Parathyroid adenoma (tissue), 2 donors: ENCODE data around the gene POU5F1.
"Not testable (repeated sequence)": the region's sequence is repeated elsewhere in the genome, so short reads cannot be mapped to it uniquely, and the experiment has no call there.

Experiments
- H2AFZ ChIP-seq: fragments of 300-600 bp; sonication (generic); one replicate; pipeline ENCODE4 v1.7.0; 2017; ENCODE audit warnings: antibody characterized with exemption, mild to moderate bottlenecking
- H3K27ac ChIP-seq: fragments of 300-600 bp; sonication (generic); one replicate; pipeline ENCODE4 v1.7.0; 2017
- H3K27me3 ChIP-seq: fragments of 300-600 bp; sonication (generic); one replicate; pipeline ENCODE4 v1.7.0; 2017; ENCODE audit warnings: low read length; ENCODE audit not compliant: control insufficient read depth, insufficient read depth
- H3K36me3 ChIP-seq: fragments of 300-600 bp; sonication (generic); one replicate; pipeline ENCODE4 v1.7.0; 2017; ENCODE audit warnings: low read length; ENCODE audit not compliant: control insufficient read depth, insufficient read depth
- H3K4me1 ChIP-seq: fragments of 300-600 bp; sonication (generic); one replicate; pipeline ENCODE4 v1.7.0; 2017; ENCODE audit warnings: control low read depth
- H3K4me2 ChIP-seq: fragments of 300-600 bp; sonication (generic); one replicate; pipeline ENCODE4 v1.7.0; 2017; ENCODE audit warnings: low read length
- H3K4me3 ChIP-seq: fragments of 300-600 bp; sonication (generic); one replicate; pipeline ENCODE4 v1.7.0; 2017; ENCODE audit warnings: low read depth, low read length
- H3K79me2 ChIP-seq: fragments of 300-600 bp; sonication (generic); one replicate; pipeline ENCODE4 v1.7.0; 2017; ENCODE audit warnings: control low read depth
- H3K9ac ChIP-seq: fragments of 300-600 bp; sonication (generic); one replicate; pipeline ENCODE4 v1.7.0; 2017; ENCODE audit warnings: mild to moderate bottlenecking
- H3K9me3 ChIP-seq: fragments of 300-600 bp; sonication (generic); one replicate; pipeline ENCODE4 v1.7.0; 2017; ENCODE audit warnings: low read length; ENCODE audit not compliant: control insufficient read depth
- CTCF ChIP-seq: fragments of 300-600 bp; sonication (generic); IDR thresholded peaks from one replicate; pipeline ENCODE4 v1.7.0; 2017; ENCODE audit warnings: antibody characterized with exemption, mild to moderate bottlenecking
- donor health status: primary hyperparathyroidism.

POU5F1 gene

GRCh38 chr6:31173406-31173805 lies 2.9 kb upstream of the POU5F1 start:
- no peak overlapping the region for H2AFZ ChIP-seq
- no peak overlapping the region for H3K27ac ChIP-seq
- H3K27me3 ChIP-seq, result no peaks in the 10 kb centered on the region
- no peaks in the 10 kb centered on the region for H3K9me3 ChIP-seq
- no peak overlapping the region for H3K4me2 ChIP-seq
- no peaks in the 10 kb centered on the region for H3K4me1 ChIP-seq
- H3K36me3 ChIP-seq, result no peaks in the 10 kb centered on the region
- no peak overlapping the region for H3K9ac ChIP-seq
- no peak overlapping the region for H3K4me3 ChIP-seq
- no peak for TF ChIP-seq CTCF
- H3K79me2 ChIP-seq, result no peaks in the 10 kb centered on the region

GRCh38 chr6:31172973-31173384 lies 2.5 kb upstream of the POU5F1 start:
- Histone ChIP-seq H3K4me3 (no peak overlapping the region), H3K27ac (no peak overlapping the region), H2AFZ (no peak overlapping the region), H3K4me2 (no peak overlapping the region), H3K79me2 (no peaks in the 10 kb centered on the region), H3K9me3 (no peaks in the 10 kb centered on the region), H3K9ac (no peak overlapping the region), H3K36me3 (no peaks in the 10 kb centered on the region), H3K4me1 (no peaks in the 10 kb centered on the region), H3K27me3 (no peaks in the 10 kb centered on the region)
- TF ChIP-seq CTCF, result no peak

- Histone ChIP-seq H2AFZ (no peak overlapping the region), H3K9me3 (no peaks in the 10 kb centered on the region), H3K4me2 (no peak overlapping the region), H3K4me1 (no peaks in the 10 kb centered on the region), H3K36me3 (no peaks in the 10 kb centered on the region), H3K4me3 (no peak overlapping the region), H3K79me2 (no peaks in the 10 kb centered on the region), H3K27ac (no peak overlapping the region), H3K27me3 (no peaks in the 10 kb centered on the region), H3K9ac (no peak overlapping the region)
- TF ChIP-seq CTCF, result no peak
Observed at GRCh38 chr6:31171931-31172905, 1.7 kb upstream of the POU5F1 start.

- H3K79me2 ChIP-seq, result no peaks in the 10 kb centered on the region
- no peak overlapping the region for H3K27ac ChIP-seq
- H3K27me3 ChIP-seq, result no peaks in the 10 kb centered on the region
- H3K9me3 ChIP-seq, result no peaks in the 10 kb centered on the region
- no peak overlapping the region for H2AFZ ChIP-seq
- H3K4me2 ChIP-seq, result no peak overlapping the region
- TF ChIP-seq CTCF, result no peak
- H3K4me3 ChIP-seq, result no peak overlapping the region
- H3K36me3 ChIP-seq, result no peaks in the 10 kb centered on the region
- H3K4me1 ChIP-seq, result no peaks in the 10 kb centered on the region
- H3K9ac ChIP-seq, result no peak overlapping the region
Observed at GRCh38 chr6:31170987-31171671, 647 bp upstream of the POU5F1 start.

- H3K9me3 ChIP-seq, H3K4me3 ChIP-seq, H3K4me2 ChIP-seq, H2AFZ ChIP-seq, H3K4me1 ChIP-seq, H3K9ac ChIP-seq, H3K27me3 ChIP-seq, H3K36me3 ChIP-seq, H3K27ac ChIP-seq, H3K79me2 ChIP-seq: not testable (repeated sequence)
Observed at GRCh38 chr6:31169858-31170599, 453 bp downstream of the POU5F1 start.
